Activated naive CD4-positive, alpha-beta T cell treated with anti-CD3 and anti-CD28 coated beads, Interleukin-2, amount 10 ng/mL, durations not matched to agents 5 hours and 36 hours (primary cell): Measurements from ENCODE around the gene MKX. TPM values are rescaled to one million over a fixed set of nuclear protein-coding genes. Genes with fewer than 3 reads are reported as not detected.

Experiments
- total RNA-seq, 2 experiments: library from RNA; stranded (reverse); gene quantifications; one replicate each; pipeline ENCODE4 v1.2.3, GENCODE V29; 2021

Gene MKX, protein sequence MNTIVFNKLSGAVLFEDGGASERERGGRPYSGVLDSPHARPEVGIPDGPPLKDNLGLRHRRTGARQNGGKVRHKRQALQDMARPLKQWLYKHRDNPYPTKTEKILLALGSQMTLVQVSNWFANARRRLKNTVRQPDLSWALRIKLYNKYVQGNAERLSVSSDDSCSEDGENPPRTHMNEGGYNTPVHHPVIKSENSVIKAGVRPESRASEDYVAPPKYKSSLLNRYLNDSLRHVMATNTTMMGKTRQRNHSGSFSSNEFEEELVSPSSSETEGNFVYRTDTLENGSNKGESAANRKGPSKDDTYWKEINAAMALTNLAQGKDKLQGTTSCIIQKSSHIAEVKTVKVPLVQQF
- total RNA-seq = under 1 TPM in 1 of 2 experiments, not detected in 1; 0.08 TPM

DNA sequence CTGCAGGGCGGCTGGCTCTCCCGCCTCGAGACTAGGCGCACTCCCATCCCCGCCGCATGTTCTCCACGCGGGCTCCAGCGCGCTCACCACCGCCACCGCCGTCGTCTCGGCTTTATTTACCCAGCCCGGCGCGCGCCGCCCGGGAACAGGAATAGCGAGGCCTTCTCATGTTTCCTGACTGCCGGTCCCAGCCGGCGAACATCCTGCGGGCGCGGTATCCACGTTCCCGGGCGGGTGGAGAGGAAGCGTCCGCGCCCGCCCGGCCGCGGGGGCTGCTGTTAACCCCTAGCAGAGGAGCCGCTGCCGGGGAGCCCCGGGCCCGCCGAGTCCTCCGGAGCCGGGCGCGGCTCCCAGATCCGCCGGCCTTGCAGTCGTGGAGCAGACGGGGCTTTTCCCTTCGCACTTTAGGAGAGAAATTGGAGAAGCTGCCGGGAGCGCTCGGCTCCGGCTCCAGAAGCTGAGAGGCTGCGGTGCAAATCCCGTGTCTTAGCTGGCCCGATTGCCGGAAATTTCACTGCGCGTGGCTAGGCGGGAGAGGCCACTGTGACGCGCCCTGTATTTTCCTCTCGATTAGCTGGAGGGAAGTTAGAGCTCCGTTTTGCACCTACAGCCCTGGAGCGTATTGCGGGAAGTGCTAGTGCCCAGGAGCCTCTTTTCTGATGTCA is at the start of gene MKX:
MKX (minus strand) TSS at position 88 of the 665 bp plus-strand sequence. CDS start 2,404 bp downstream, outside the sequence.

Other genes with a start within 250 kb of the MKX start
- 10 to 100 TPM; 72.0 to 73.3 TPM for gene RAB18, start 241.5 kb downstream of the MKX start, total RNA-seq